B cell (primary cell): ENCODE measurements around the gene CRMP1.

Experiments
- EZH2 ChIP-seq: IDR thresholded peaks from 2 replicates; pipeline ENCODE4 v1.6.1; 2012; ENCODE audit warnings: borderline replicate concordance, low read depth, mild to moderate bottlenecking, moderate library complexity, low read length; ENCODE audit not compliant: insufficient read depth, poor library complexity, severe bottlenecking
- TF ChIP-seq, protein P1 (sequence below): fragments of 200-600 bp; IDR thresholded peaks from one replicate; pipeline ENCODE4 v1.8.0; 2022; ENCODE audit warnings: antibody characterized with exemption, mild to moderate bottlenecking

- TF ChIP-seq, protein P1, sequence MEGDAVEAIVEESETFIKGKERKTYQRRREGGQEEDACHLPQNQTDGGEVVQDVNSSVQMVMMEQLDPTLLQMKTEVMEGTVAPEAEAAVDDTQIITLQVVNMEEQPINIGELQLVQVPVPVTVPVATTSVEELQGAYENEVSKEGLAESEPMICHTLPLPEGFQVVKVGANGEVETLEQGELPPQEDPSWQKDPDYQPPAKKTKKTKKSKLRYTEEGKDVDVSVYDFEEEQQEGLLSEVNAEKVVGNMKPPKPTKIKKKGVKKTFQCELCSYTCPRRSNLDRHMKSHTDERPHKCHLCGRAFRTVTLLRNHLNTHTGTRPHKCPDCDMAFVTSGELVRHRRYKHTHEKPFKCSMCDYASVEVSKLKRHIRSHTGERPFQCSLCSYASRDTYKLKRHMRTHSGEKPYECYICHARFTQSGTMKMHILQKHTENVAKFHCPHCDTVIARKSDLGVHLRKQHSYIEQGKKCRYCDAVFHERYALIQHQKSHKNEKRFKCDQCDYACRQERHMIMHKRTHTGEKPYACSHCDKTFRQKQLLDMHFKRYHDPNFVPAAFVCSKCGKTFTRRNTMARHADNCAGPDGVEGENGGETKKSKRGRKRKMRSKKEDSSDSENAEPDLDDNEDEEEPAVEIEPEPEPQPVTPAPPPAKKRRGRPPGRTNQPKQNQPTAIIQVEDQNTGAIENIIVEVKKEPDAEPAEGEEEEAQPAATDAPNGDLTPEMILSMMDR: no peak
- TF ChIP-seq EZH2: no peak
Measured at GRCh38 chr4:5923376-5923775, 30.5 kb upstream of the CRMP1 start.
